ENCODE results near the gene PRRC1. TPM values are rescaled to one million over a fixed set of nuclear protein-coding genes. Genes with fewer than 3 reads are reported as not detected.

PRRC1 gene
- total RNA-seq, 1 donor from 2014 or later: 85.8 TPM

DNA sequence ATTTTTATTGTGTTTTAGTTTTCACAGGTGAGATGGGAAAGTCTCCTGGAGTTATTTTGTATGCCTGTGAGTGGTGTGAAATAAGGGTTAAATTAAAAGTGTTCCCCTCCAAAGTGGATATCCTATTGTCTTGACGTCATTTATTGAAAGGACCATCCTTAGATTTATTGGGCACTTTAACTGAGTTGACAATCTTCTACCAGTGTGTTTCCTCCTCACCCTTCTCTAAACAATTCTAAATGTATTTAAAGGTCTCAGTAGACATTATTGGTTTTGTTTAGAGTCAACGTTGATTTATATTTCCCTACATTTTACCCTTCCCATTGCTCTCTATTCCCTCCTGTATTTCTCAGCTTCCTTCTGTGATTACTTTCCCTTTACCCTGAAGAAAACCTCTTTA is 40.8 kb downstream of the PRRC1 start:
- Mint-ChIP-seq H3K27ac (no peak overlapping the region), H3K4me1 (peaks cover 7% of the 10 kb centered on the region), H3K36me3 (peaks cover 21% of the 10 kb centered on the region), H3K9me3 (peaks cover 5% of the 10 kb centered on the region), H3K4me3 (no peak overlapping the region), H3K27me3 (ENCODE audit: low read depth) (no peaks in the 10 kb centered on the region)
- no peak for DNase-seq (ENCODE audit: low spot score in 2 of 2, unreplicated experiment in 2 of 2)
- TF ChIP-seq, protein P1, sequence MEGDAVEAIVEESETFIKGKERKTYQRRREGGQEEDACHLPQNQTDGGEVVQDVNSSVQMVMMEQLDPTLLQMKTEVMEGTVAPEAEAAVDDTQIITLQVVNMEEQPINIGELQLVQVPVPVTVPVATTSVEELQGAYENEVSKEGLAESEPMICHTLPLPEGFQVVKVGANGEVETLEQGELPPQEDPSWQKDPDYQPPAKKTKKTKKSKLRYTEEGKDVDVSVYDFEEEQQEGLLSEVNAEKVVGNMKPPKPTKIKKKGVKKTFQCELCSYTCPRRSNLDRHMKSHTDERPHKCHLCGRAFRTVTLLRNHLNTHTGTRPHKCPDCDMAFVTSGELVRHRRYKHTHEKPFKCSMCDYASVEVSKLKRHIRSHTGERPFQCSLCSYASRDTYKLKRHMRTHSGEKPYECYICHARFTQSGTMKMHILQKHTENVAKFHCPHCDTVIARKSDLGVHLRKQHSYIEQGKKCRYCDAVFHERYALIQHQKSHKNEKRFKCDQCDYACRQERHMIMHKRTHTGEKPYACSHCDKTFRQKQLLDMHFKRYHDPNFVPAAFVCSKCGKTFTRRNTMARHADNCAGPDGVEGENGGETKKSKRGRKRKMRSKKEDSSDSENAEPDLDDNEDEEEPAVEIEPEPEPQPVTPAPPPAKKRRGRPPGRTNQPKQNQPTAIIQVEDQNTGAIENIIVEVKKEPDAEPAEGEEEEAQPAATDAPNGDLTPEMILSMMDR (IDR thresholded peaks at IDR 0.05; ENCODE audit: unreplicated experiment): no peak

DNA sequence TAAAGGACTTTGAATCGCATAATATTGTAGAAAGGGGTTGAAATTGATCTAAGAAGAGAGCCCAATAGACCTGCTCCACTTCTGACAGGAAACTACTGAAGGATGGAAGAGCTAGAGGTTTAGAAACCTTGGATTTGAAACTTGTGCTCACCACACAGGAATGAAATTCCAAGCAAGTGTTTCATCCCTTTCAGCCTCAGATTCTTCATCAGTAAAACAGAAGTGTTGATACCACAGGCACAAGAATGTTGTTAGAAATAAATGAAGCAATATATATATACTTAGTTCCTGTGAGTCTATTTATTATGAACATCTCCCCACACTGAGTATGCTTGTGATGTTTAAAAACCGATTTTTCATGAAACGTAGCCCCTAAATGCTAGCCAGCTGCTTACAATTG is 43.8 kb downstream of the PRRC1 start:
- peaks cover 7% of the 10 kb centered on the region for H3K27me3 Mint-ChIP-seq (ENCODE audit: low read depth)
- peaks cover 5% of the 10 kb centered on the region for H3K36me3 Mint-ChIP-seq
- H3K4me1 Mint-ChIP-seq: peaks cover 3% of the 10 kb centered on the region
- H3K9me3 Mint-ChIP-seq: peaks cover 5% of the 10 kb centered on the region
- H3K4me3 Mint-ChIP-seq: no peak overlapping the region
- TF ChIP-seq, protein P1 (IDR thresholded peaks at IDR 0.05; ENCODE audit: unreplicated experiment): no peak
- no peak overlapping the region for H3K27ac Mint-ChIP-seq
- no peak for DNase-seq (ENCODE audit: low spot score in 2 of 2, unreplicated experiment in 2 of 2)

DNA sequence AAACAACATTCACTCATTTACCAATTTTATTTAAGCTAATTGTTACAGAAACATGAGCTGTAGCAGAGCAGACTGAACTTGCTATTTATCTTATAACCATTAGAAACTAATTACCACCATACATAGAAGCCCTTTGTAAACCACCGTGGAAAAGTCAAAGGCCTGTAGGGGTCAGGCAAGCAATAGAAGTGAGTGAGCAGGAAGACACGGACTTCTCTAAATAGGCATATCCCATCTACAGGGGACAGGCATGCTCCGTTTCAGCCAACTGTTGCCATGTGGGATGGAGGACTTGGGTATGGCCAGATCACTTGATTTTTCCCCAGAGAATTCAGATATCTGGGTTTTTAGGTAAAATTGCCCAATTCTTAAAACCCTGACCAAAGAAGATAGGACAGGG is 44.8 kb downstream of the PRRC1 start:
- H3K27ac Mint-ChIP-seq: no peak overlapping the region
- H3K9me3 Mint-ChIP-seq: peaks cover 5% of the 10 kb centered on the region
- DNase-seq (ENCODE audit: low spot score in 2 of 2, unreplicated experiment in 2 of 2): no peak
- peaks cover 8% of the 10 kb centered on the region for H3K27me3 Mint-ChIP-seq (ENCODE audit: low read depth)
- peaks cover 2% of the 10 kb centered on the region for H3K4me1 Mint-ChIP-seq
- H3K4me3 Mint-ChIP-seq: no peak overlapping the region
- peaks cover 5% of the 10 kb centered on the region for H3K36me3 Mint-ChIP-seq
- TF ChIP-seq, protein P1 (IDR thresholded peaks at IDR 0.05; ENCODE audit: unreplicated experiment): no peak

DNA sequence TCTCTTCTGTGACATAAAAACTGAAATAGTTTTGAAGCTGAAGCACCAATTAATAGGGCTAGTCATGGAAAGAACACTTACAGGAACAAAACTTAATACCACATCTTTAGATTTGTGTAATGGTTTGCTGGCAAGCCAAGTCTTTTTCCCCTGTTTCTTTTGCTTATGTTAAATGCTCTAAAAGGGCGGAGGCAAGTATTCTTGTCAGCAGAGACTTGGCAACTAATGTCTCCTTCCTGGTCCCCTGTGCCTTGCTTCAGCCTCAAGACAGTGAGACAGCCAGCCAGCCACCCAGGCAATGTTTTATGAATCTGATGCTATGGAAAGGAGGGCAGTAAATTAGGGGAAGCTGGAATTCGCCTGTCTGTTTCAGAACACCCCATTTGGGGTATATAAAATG is 45.7 kb downstream of the PRRC1 start:
- no peak for DNase-seq (ENCODE audit: low spot score in 2 of 2, unreplicated experiment in 2 of 2)
- H3K36me3 Mint-ChIP-seq: peaks cover 5% of the 10 kb centered on the region
- no peak overlapping the region for H3K27ac Mint-ChIP-seq
- H3K4me1 Mint-ChIP-seq: no peaks in the 10 kb centered on the region
- H3K27me3 Mint-ChIP-seq (ENCODE audit: low read depth): peaks cover 10% of the 10 kb centered on the region
- no peak overlapping the region for H3K4me3 Mint-ChIP-seq
- peaks cover 5% of the 10 kb centered on the region for H3K9me3 Mint-ChIP-seq
- TF ChIP-seq, protein P1 (IDR thresholded peaks at IDR 0.05; ENCODE audit: unreplicated experiment): no peak

DNA sequence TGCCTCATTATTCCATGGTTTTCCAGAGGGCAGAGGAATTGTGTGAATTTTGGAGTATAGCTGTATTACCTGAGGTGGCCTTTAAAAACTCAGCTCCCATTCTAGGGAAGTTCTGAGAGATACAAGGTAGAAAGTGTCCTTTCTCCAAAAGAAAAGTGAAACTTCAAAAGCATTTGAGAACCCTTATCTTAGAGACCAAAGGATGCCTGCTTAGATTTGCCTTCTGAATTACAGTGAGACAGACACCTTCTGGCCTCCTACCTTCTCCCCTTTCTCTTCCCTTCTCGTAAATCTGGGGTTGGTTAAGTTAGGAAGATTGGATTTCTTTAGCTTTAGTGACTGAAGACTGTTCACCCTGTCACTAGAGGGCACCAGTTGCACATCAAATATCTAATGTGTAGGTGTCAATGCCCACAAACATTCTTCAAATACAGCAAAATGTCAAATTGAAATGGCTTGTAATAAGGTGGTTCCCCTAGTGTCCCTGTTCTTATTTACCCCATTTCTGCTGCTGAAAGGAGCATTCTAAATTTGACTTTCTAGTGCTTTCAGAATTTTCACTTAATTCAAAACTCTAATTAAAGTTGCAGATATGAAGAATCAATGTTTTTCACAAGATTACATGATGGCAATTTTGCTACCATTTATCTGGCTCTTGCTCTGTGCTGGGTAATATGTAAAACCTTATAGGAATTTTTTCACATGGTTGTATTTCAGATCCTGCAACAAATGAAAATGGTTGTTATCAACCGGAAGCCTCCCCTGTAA is 46.7 kb downstream of the PRRC1 start:
- peaks cover 3% of the 10 kb centered on the region for H3K9me3 Mint-ChIP-seq
- no peaks in the 10 kb centered on the region for H3K4me1 Mint-ChIP-seq
- no peak overlapping the region for H3K4me3 Mint-ChIP-seq
- TF ChIP-seq, protein P1 (IDR thresholded peaks at IDR 0.05; ENCODE audit: unreplicated experiment): peak; percentile 56
- DNase-seq (ENCODE audit: low spot score in 2 of 2, unreplicated experiment in 2 of 2): no peak
- H3K27me3 Mint-ChIP-seq (ENCODE audit: low read depth): peaks cover 10% of the 10 kb centered on the region
- H3K36me3 Mint-ChIP-seq: peaks cover 2% of the 10 kb centered on the region
- no peak overlapping the region for H3K27ac Mint-ChIP-seq

All from mesothelial cell of epicardium (in vitro differentiated cells).